Colonic mucosa (tissue), 4 donors: ENCODE measurements around the gene LPCAT2. TPM values are rescaled to one million over a fixed set of nuclear protein-coding genes. Genes with fewer than 3 reads are reported as not detected.

Source experiments
- DNase-seq: peaks from one replicate; pipeline ENCODE4 v3.0.0-alpha.2; 2020
- H3K27ac ChIP-seq: fragments of 200-600 bp; one replicate; pipeline ENCODE4 v1.8.0; 2021
- H3K27me3 ChIP-seq: fragments of 200-600 bp; one replicate; pipeline ENCODE4 v1.8.0; 2021
- H3K36me3 ChIP-seq: fragments of 200-600 bp; one replicate; pipeline ENCODE4 v1.8.0; 2021
- H3K4me1 ChIP-seq: fragments of 200-600 bp; one replicate; pipeline ENCODE4 v1.8.0; 2021; ENCODE audit warnings: mild to moderate bottlenecking
- H3K4me3 ChIP-seq: fragments of 200-600 bp; one replicate; pipeline ENCODE4 v1.8.0; 2021
- H3K9ac ChIP-seq, 2 donors: one replicate each; pipeline ENCODE4 v1.7.0; 2013; ENCODE audit warnings: control low read depth in 2 of 2, low read depth in 2 of 2, low read length in 2 of 2
- H3K9me3 ChIP-seq: fragments of 200-600 bp; one replicate; pipeline ENCODE4 v1.8.0; 2021
- intact Hi-C: fragments of 100-400 bp; cut with DNase I; formaldehyde crosslinking; loops from one replicate; pipeline ENCODE4 v1.14.1; 2022
- total RNA-seq, 2 donors: library from RNA; stranded (reverse); fragmentation: NEBNext Ultra II Directional in 1 of 2; extraction: Animal tissue kit (Norgen Biotek cat#: 25700) in 1 of 2; gene quantifications; one replicate each; pipeline ENCODE4 v1.2.1, GENCODE V29; 2021
- TF ChIP-seq, protein P1 (sequence below): fragments of 200-600 bp; IDR thresholded peaks from one replicate; pipeline ENCODE4 v1.8.0; 2022; ENCODE audit warnings: antibody characterized with exemption, mild to moderate bottlenecking
- donor health status: healthy.
- donor health status: DM: no; HTN: no; CAD: no.
- donor health status: DM: no; HTN: no; CAD: no.

LPCAT2 gene
- total RNA-seq, 2 donors from 2014 or later, result 22.6 to 30.5 TPM

- intact Hi-C loops, result no loop called here
Observed at GRCh38 chr16:55575496-55575895, 66.6 kb downstream of the LPCAT2 start.

DNA sequence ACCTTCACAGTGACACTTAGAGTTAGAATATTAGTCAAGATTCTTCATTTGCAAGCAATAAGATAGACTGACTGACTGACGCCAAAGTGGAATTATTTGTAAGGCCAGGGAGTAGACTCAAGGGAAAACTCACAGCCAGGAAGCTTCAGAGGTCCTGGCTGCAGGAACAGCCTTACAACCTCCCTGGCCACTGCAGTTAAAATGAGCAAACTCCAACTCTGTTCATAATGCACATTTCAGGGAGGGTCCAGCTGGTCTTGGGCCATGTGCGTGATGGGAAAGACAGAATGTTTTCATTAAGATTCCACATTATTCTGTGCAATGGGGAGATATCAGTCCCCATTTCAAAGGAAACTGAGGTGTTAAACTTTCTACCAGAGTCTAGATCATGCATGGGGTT, 67.5 kb downstream of the LPCAT2 start:
- Histone ChIP-seq H3K9me3 (no peaks in the 10 kb centered on the region), H3K36me3 (no peaks in the 10 kb centered on the region), H3K9ac (no peak overlapping the region), H3K27ac (no peak overlapping the region), H3K4me1 (no peaks in the 10 kb centered on the region), H3K27me3 (no peaks in the 10 kb centered on the region), H3K4me3 (no peak overlapping the region)
- no peak for DNase-seq
- intact Hi-C loops, result no loop called here
- TF ChIP-seq, protein P1, sequence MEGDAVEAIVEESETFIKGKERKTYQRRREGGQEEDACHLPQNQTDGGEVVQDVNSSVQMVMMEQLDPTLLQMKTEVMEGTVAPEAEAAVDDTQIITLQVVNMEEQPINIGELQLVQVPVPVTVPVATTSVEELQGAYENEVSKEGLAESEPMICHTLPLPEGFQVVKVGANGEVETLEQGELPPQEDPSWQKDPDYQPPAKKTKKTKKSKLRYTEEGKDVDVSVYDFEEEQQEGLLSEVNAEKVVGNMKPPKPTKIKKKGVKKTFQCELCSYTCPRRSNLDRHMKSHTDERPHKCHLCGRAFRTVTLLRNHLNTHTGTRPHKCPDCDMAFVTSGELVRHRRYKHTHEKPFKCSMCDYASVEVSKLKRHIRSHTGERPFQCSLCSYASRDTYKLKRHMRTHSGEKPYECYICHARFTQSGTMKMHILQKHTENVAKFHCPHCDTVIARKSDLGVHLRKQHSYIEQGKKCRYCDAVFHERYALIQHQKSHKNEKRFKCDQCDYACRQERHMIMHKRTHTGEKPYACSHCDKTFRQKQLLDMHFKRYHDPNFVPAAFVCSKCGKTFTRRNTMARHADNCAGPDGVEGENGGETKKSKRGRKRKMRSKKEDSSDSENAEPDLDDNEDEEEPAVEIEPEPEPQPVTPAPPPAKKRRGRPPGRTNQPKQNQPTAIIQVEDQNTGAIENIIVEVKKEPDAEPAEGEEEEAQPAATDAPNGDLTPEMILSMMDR, result no peak

More at GRCh38 chr16:55575496-55575895, 66.6 kb downstream of the LPCAT2 start:
- TF ChIP-seq, protein P1, result no peak
- DNase-seq, result no peak
- Histone ChIP-seq H3K27ac (no peak overlapping the region), H3K4me1 (no peaks in the 10 kb centered on the region), H3K36me3 (no peaks in the 10 kb centered on the region), H3K9ac (no peak overlapping the region), H3K9me3 (no peaks in the 10 kb centered on the region), H3K27me3 (no peaks in the 10 kb centered on the region), H3K4me3 (no peak overlapping the region)

DNA sequence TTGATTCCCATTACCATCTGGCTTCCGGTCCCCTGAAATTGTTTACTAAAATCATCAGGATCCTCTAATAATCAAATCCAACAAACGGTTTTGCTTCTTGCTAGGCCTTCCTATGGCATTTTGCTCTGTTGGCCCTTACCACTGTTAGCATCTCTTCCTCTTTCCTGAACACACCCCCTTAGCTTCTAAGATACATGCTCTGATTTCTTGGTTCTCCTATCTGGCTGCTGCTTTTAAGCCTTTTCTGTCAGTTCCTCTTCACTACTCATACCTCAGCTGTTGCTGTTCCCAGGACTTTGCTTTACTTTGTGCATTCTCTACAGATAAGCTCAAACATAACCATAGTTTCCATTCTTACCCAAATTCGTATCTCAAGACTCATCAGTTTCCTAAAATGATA, 69.0 kb downstream of the LPCAT2 start:
- Histone ChIP-seq H3K36me3 (no peaks in the 10 kb centered on the region), H3K4me3 (no peak overlapping the region), H3K27ac (no peak overlapping the region), H3K27me3 (no peaks in the 10 kb centered on the region), H3K9me3 (no peaks in the 10 kb centered on the region), H3K9ac (no peak overlapping the region), H3K4me1 (no peaks in the 10 kb centered on the region)
- TF ChIP-seq, protein P1, result no peak
- no peak for DNase-seq
- intact Hi-C loops, result no loop called here

DNA sequence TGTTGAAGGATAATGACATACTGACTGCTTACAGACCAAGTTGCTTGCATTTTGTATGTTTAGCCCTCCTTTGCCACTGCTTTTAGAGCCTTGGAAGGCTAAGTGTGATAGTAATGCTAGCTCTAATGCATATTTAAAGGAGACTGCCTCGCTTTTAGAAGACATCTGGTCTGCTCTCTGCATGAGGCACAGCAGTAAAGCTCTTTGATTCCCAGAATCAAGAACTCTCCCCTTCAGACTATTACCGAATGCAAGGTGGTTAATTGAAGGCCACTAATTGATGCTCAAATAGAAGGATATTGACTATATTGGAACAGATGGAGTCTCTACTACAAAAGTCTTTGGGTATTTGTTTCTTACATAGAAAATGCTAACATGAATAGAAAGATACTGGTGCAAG, 76.8 kb downstream of the LPCAT2 start:
- DNase-seq, result no peak

GRCh38 chr16:55588799-55589198, 79.9 kb downstream of the LPCAT2 start:
- TF ChIP-seq, protein P1, result no peak
- Histone ChIP-seq H3K9me3 (no peaks in the 10 kb centered on the region), H3K36me3 (no peaks in the 10 kb centered on the region), H3K9ac (no peak overlapping the region), H3K27ac (no peak overlapping the region), H3K27me3 (no peaks in the 10 kb centered on the region), H3K4me1 (no peaks in the 10 kb centered on the region), H3K4me3 (no peak overlapping the region)
- intact Hi-C loops, result no loop called here
- DNase-seq, result no peak

More for the DNA sequence above, 76.8 kb downstream of the LPCAT2 start:
- intact Hi-C loops, result no loop called here
- H3K27me3 ChIP-seq, result no peaks in the 10 kb centered on the region
- TF ChIP-seq, protein P1, result no peak
- no peak overlapping the region for H3K27ac ChIP-seq
- H3K9me3 ChIP-seq, result no peaks in the 10 kb centered on the region
- no peak overlapping the region for H3K9ac ChIP-seq
- H3K4me1 ChIP-seq, result no peaks in the 10 kb centered on the region
- no peaks in the 10 kb centered on the region for H3K36me3 ChIP-seq
- H3K4me3 ChIP-seq, result no peak overlapping the region

DNA sequence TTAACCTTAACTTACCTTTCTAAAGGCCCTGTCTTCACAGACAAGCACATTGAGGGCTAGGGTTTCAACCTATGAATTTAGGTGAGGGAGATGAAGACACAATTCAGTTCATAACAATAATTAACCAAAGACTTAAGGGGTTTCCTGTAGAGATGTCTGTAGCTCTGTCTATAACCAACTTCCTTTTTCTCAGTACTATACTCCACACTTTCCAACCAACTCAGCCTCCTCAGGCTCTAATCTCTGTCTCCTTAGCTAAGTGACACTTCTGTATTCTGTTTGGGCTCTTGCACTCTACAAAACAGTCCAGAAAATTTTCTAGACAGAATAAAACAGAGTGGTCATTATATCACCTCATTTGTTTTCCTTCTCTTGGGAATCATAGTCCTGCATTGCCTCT, 83.4 kb downstream of the LPCAT2 start:
- Histone ChIP-seq H3K27me3 (no peaks in the 10 kb centered on the region), H3K36me3 (no peaks in the 10 kb centered on the region), H3K9ac (no peak overlapping the region), H3K27ac (no peak overlapping the region), H3K4me3 (no peak overlapping the region), H3K9me3 (no peaks in the 10 kb centered on the region), H3K4me1 (no peaks in the 10 kb centered on the region)
- DNase-seq, result no peak
- TF ChIP-seq, protein P1, result no peak
- intact Hi-C loops, result no loop called here
